Uterus (tissue), 4 donors: ENCODE results near the gene PHLDA2. TPM values are rescaled to one million over a fixed set of nuclear protein-coding genes. Genes with fewer than 3 reads are reported as not detected.
A peak's percentile ranks its signal among the peaks of the same experiment; 100 is the strongest.

Experiments used
- DNase-seq, 2 donors: peaks; one replicate each; pipeline ENCODE4 v3.0.0-alpha.2; 2019 to 2020
- H3K27ac ChIP-seq, 2 donors: fragments of 200-600 bp; sonication (generic); 1 replicate in 1 of 2; 2 replicates in 1 of 2; pipeline ENCODE4 v1.5.1; 2016 to 2018
- H3K27me3 ChIP-seq, 2 donors: fragments of 200-600 bp; sonication (generic); one replicate each; pipeline ENCODE4 v1.5.1; 2018 to 2019; ENCODE audit warnings: control low read depth in 1 of 2
- H3K36me3 ChIP-seq, 2 donors: fragments of 200-600 bp; sonication (generic); one replicate each; pipeline ENCODE4 v1.5.1; 2019; ENCODE audit warnings: control low read depth in 1 of 2
- H3K4me1 ChIP-seq, 2 donors: fragments of 200-600 bp; sonication (generic); one replicate each; pipeline ENCODE4 v1.5.1; 2018 to 2019; ENCODE audit warnings: control low read depth in 1 of 2
- H3K4me3 ChIP-seq, 2 donors: fragments of 200-600 bp; sonication (generic); 1 replicate in 1 of 2; 2 replicates in 1 of 2; pipeline ENCODE4 v1.5.1; 2018 to 2019; ENCODE audit warnings: mild to moderate bottlenecking in 1 of 2
- H3K9me3 ChIP-seq, 2 donors: fragments of 200-600 bp; sonication (generic); one replicate each; pipeline ENCODE4 v1.5.1; 2019; ENCODE audit warnings: control low read depth in 1 of 2
- CTCF ChIP-seq, 4 experiments: fragments of 200-600 bp in 2 of 4; fragments of 450-650 bp in 2 of 4; sonication (generic) in 2 of 4; IDR thresholded peaks; one replicate each; pipeline ENCODE4 v1.5.1; 2016 to 2019; ENCODE audit warnings: antibody characterized with exemption in 4 of 4, mild to moderate bottlenecking in 2 of 4, moderate library complexity in 1 of 4
- POLR2A ChIP-seq, 2 donors: fragments of 450-650 bp; IDR thresholded peaks; one replicate each; pipeline ENCODE4 v1.6.1; 2016; ENCODE audit warnings: antibody characterized with exemption in 2 of 2, mild to moderate bottlenecking in 1 of 2, moderate library complexity in 1 of 2
- intact Hi-C: fragments of 100-400 bp; cut with DNase I; formaldehyde crosslinking; loops from one replicate; pipeline ENCODE4 v1.15.1; 2023; ENCODE audit warnings: low total_unique reads
- total RNA-seq, 4 donors: library from RNA; depleted of rRNA in 3 of 4; stranded (reverse); fragments of >200 nt in 3 of 4; gene quantifications; one replicate each; pipeline versions ENCODE4 v1.1.0 to v1.2.4, GENCODE V29; 2014 to 2023
- donor health status: DM: yes; HTN: yes; CAD: no.

The PHLDA2 gene
- total RNA-seq, 4 donors from 2014 or later: 5.2 TPM; not detected in 3

DNA sequence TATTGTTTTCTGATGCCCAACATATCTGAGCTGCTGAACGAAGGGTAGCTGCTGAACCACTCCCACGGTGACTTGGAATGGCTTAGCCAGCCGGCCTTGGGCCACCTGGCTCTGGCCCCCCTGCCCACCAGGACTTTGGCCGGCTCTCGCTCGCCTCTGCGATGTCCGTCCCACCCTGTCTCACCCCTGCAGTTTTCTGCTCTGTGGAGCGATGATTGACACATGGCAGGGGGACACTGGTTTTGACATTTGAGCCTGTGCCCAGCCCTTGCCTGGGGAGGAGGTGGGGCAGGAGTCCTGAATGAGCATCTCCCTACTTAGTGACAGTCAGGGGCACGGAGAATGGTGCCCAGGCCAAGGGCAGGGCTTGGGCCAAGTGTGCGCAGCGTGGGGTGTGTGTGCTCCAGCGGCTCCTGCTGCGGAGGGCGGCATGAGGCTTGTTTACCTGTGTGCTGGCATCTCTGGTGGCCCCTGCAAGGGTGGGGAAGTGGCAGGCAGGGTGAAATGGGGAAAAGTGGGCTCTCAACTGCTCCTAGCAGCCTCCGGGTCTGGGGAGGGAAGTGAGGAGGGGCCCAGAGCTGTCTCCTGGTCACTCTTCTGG is 27.9 kb downstream of the PHLDA2 start:
- intact Hi-C loops: no loop called here

GRCh38 chr11:2899080-2899783 is 30.0 kb downstream of the PHLDA2 start:
- Histone ChIP-seq H3K9me3 (no peaks in the 10 kb centered on the region), H3K27me3 (no peaks in the 10 kb centered on the region), H3K4me3 (no peak overlapping the region), H3K36me3 (no peaks in the 10 kb centered on the region), H3K27ac (peak overlapping the region; percentile 62 to 65), H3K4me1 (no peaks in the 10 kb centered on the region)
- intact Hi-C loops: loop anchor here (10.0 kb wide), 1 partner anchor 474 kb away; no protein-coding TSS in a partner anchor
- no peak for DNase-seq
- no peak for TF ChIP-seq CTCF (IDR thresholded peaks at IDR 0.05)
- no peak for TF ChIP-seq POLR2A (IDR thresholded peaks at IDR 0.05)

More for the DNA sequence above, 27.9 kb downstream of the PHLDA2 start:
- H3K36me3 ChIP-seq: no peaks in the 10 kb centered on the region
- H3K4me1 ChIP-seq: no peaks in the 10 kb centered on the region
- H3K9me3 ChIP-seq: no peaks in the 10 kb centered on the region
- H3K4me3 ChIP-seq: peak overlapping the region in 1 of 2 donors; percentile 46
- no peaks in the 10 kb centered on the region for H3K27me3 ChIP-seq
- no peak for TF ChIP-seq POLR2A (IDR thresholded peaks at IDR 0.05)
- no peak for TF ChIP-seq CTCF (IDR thresholded peaks at IDR 0.05)
- peak overlapping the region; percentile 72 to 83 for H3K27ac ChIP-seq
- no peak for DNase-seq

GRCh38 chr11:2898366-2899079 is 30.7 kb downstream of the PHLDA2 start:
- H3K4me1 ChIP-seq: no peaks in the 10 kb centered on the region
- DNase-seq: peak in 1 of 2 donors; percentile 70
- peak overlapping the region; percentile 62 to 65 for H3K27ac ChIP-seq
- no peaks in the 10 kb centered on the region for H3K9me3 ChIP-seq
- H3K27me3 ChIP-seq: no peaks in the 10 kb centered on the region
- TF ChIP-seq CTCF (IDR thresholded peaks at IDR 0.05) (no peak), POLR2A (IDR thresholded peaks at IDR 0.05) (no peak)
- no peaks in the 10 kb centered on the region for H3K36me3 ChIP-seq
- intact Hi-C loops: loop anchor here (10.0 kb wide), 1 partner anchor 474 kb away; no protein-coding TSS in a partner anchor
- H3K4me3 ChIP-seq: no peak overlapping the region

- Histone ChIP-seq H3K36me3 (no peaks in the 10 kb centered on the region), H3K4me3 (no peak overlapping the region)
Measured at GRCh38 chr11:2897048-2897447, 32.2 kb downstream of the PHLDA2 start.

More at GRCh38 chr11:2897048-2897447, 32.2 kb downstream of the PHLDA2 start:
- no peaks in the 10 kb centered on the region for H3K27me3 ChIP-seq
- DNase-seq: no peak
- intact Hi-C loops: loop anchor here (10.0 kb wide), 1 partner anchor 472 kb away; no protein-coding TSS in a partner anchor
- TF ChIP-seq POLR2A (IDR thresholded peaks at IDR 0.05) (no peak), CTCF (IDR thresholded peaks at IDR 0.05) (no peak)
- no peak overlapping the region for H3K27ac ChIP-seq
- H3K9me3 ChIP-seq: no peaks in the 10 kb centered on the region
- H3K4me1 ChIP-seq: peaks cover 0 to 4% of the 10 kb centered on the region in 2 donors
